PC-3 (cell line): ENCODE data around the gene MORF4L2. TPM values are rescaled to one million over a fixed set of nuclear protein-coding genes. Genes with fewer than 3 reads are reported as not detected.
A peak's percentile ranks its signal among the peaks of the same experiment; 100 is the strongest.
"Not testable (repeated sequence)": the region's sequence is repeated elsewhere in the genome, so short reads cannot be mapped to it uniquely, and the experiment has no call there.

Experiments used
- ATAC-seq: fragments of 200-7000 bp; cut with Tn5 transposase; 2 replicates; pipeline ENCODE4 v1.9.1; 2020; ENCODE audit warnings: mild to moderate bottlenecking, moderate library complexity
- BruUV-seq: library from RNA; stranded (reverse); fragments of 400-500 nt; replicated peaks from 2 replicates; lab custom pipeline; 2021; lab: Mats Ljungman, UMichigan
- CTCF ChIA-PET: fragments of 300-600 bp; sonication (Branson Sonifier 250); formaldehyde crosslinking; loops from one replicate; lab custom pipeline; 2022; ENCODE audit warnings: antibody characterized with exemption; lab: Charles Lee
- POLR2A ChIA-PET: fragments of 300-600 bp; sonication (Branson Sonifier 250); formaldehyde crosslinking; loops from one replicate; lab custom pipeline; 2022; ENCODE audit warnings: antibody characterized with exemption; ENCODE audit not compliant: unreplicated experiment; lab: Charles Lee
- DNase-seq: peaks from one replicate; pipeline ENCODE4 v3.0.0-alpha.2; 2015
- H2AFZ ChIP-seq: fragments of 300-600 bp; sonication (generic); 2 replicates; pipeline ENCODE4 v1.6.0; 2016; ENCODE audit warnings: antibody characterized with exemption, low read length
- H3F3A ChIP-seq: fragments of 300-600 bp; sonication (generic); one replicate; pipeline ENCODE4 v1.6.0; 2017; ENCODE audit warnings: antibody characterized with exemption, low read length, control low read depth, mild to moderate bottlenecking; ENCODE audit not compliant: unreplicated experiment
- H3K27ac ChIP-seq: fragments of 300-600 bp; sonication (generic); 2 replicates; pipeline ENCODE4 v1.5.1; 2016; ENCODE audit warnings: mild to moderate bottlenecking, low read length
- H3K27me3 ChIP-seq: fragments of 300-600 bp; sonication (generic); 2 replicates; pipeline ENCODE4 v1.6.1; 2016; ENCODE audit warnings: low read length, mixed read lengths
- H3K36me3 ChIP-seq: fragments of 300-600 bp; sonication (generic); 2 replicates; pipeline ENCODE4 v1.6.1; 2016; ENCODE audit warnings: low read depth, mixed run types, low read length, mixed read lengths
- H3K4me1 ChIP-seq: fragments of 300-600 bp; sonication (generic); 2 replicates; pipeline ENCODE4 v1.5.1; 2016; ENCODE audit warnings: low read length; ENCODE audit not compliant: insufficient read depth
- H3K4me2 ChIP-seq: fragments of 300-600 bp; sonication (generic); 2 replicates; pipeline ENCODE4 v1.6.0; 2016; ENCODE audit warnings: low read length
- H3K4me3 ChIP-seq: fragments of 300-600 bp; sonication (generic); 2 replicates; pipeline ENCODE4 v1.5.1; 2016; ENCODE audit warnings: mild to moderate bottlenecking, low read length, mixed read lengths
- H3K79me2 ChIP-seq: fragments of 300-600 bp; sonication (generic); 2 replicates; pipeline ENCODE4 v1.6.1; 2017; ENCODE audit warnings: low read length, mixed read lengths
- H3K9ac ChIP-seq: fragments of 300-600 bp; sonication (generic); 2 replicates; pipeline ENCODE4 v1.6.0; 2016; ENCODE audit warnings: mild to moderate bottlenecking, low read length
- H3K9me2 ChIP-seq: fragments of 300-600 bp; sonication (generic); replicated peaks from 2 replicates; pipeline ENCODE4 v1.6.1; 2016; ENCODE audit warnings: mixed run types, low read length, mixed read lengths
- H3K9me3 ChIP-seq: fragments of 300-600 bp; sonication (generic); 2 replicates; pipeline ENCODE4 v1.6.1; 2016; ENCODE audit warnings: low read length, mixed read lengths
- H4K20me1 ChIP-seq: fragments of 300-600 bp; sonication (generic); 2 replicates; pipeline ENCODE4 v1.6.1; 2016; ENCODE audit warnings: low read length, mixed read lengths
- EZH2 ChIP-seq: fragments of 300-600 bp; sonication (generic); IDR thresholded peaks from one replicate; pipeline ENCODE4 v1.6.1; 2017; ENCODE audit warnings: antibody characterized with exemption, mild to moderate bottlenecking, low read length; ENCODE audit not compliant: unreplicated experiment
- EZH2phosphoT487 ChIP-seq: fragments of 300-600 bp; sonication (generic); IDR thresholded peaks from 2 replicates; pipeline ENCODE4 v1.6.1; 2018; ENCODE audit warnings: mild to moderate bottlenecking, antibody characterized with exemption, low read length, borderline replicate concordance
- intact Hi-C: fragments of 100-400 bp; cut with micrococcal nuclease; formaldehyde crosslinking; loops from 2 replicates; pipeline ENCODE4 v1.9.0; 2023
- total RNA-seq: library from RNA; depleted of rRNA; stranded (reverse); fragments of >200 nt; gene quantifications from 2 replicates; pipeline ENCODE4 v1.2.3, GENCODE V29; 2014
- TF ChIP-seq, protein P1 (sequence below): fragments of 300-600 bp; sonication (generic); conservative IDR thresholded peaks from 2 replicates; pipeline ENCODE4 v1.5.1; 2017; ENCODE audit warnings: antibody characterized with exemption, low read depth, mild to moderate bottlenecking, low read length

MORF4L2 gene
- total RNA-seq, 1 experiment from 2014 or later: 349 TPM

DNA sequence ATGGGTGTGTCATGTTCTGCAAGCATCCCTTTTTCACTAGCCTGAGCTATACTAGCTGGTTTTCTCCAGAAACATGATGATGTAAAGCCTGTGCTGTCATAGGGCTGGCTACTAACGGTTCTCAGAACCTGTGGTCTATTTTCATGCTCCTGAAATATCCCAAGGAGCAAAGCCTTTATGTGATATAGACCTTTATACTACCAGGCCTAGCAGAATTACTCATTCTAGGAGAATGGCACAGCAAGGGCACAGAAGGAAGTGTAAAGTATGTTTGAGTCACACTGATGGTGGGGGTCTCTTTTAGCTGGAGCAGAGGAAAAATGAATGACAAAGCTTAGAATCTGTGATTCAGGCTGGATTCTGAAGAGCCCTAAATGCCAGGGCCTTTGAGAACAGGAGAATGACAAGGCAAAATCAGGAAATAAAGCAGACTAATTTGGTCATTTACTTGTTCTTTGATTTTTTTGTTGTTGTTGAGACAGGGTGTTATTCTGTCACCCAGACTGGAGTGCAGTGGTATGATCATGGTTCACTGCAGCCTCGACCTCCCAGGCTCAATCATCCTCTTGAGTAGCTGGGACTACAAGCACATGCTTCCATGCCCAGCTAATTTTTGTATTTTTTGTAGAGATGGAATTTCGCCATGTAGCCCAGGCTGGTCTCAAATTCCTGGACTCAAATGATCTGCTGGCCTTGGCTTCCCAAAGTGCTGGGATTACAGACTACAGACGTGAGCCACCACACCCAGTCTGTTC lies 45.9 kb downstream of the MORF4L2 start:
- CTCF ChIA-PET: no interaction called here

DNA sequence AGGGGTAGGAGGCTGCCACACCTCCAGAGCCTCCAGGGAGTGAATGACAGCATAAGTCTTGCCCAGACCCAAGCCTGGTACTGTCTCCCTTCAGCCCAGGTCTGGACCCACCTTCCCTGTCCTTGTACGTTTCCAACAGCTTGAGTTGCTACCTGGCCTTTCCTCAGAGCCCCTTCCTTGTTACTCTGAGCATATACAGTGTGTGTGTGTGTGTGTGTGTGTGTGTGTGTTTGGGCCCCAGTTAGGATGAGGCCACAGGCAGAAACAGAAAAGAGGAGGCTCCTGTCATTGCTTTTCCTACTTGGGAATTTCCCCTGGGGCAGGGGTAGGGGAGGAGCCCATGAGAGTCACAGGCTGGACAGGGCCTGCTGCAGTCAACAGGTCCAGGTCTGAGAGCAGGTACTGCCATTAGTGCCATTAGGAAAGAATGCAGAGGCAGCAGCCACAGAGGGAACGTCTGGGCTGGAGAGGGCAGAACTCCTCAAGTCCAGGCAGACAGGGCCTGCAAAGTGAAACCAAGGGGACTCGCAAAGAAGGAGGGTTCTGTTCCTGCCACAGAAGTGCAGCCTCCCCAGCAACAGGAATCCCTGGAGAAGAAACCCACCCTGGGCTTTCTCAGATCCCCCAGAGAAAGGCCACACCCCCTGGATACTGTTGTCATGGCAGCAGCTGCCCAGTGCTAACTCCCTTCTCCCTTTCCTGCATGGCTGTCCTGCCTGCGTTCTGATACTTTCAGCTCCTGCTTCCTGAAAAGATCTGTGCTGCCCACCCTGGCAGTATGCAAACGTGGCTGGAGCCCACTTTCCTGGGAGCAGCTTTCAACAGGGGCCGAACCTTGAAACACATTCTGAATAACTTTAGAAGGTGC lies 47.8 kb downstream of the MORF4L2 start:
- H2AFZ ChIP-seq, H3F3A ChIP-seq, H3K27me3 ChIP-seq, POLR2A ChIA-PET, H3K36me3 ChIP-seq, H3K9me2 ChIP-seq, H3K9me3 ChIP-seq, H4K20me1 ChIP-seq, H3K79me2 ChIP-seq: not testable (repeated sequence)
- TSS peak; percentile 69 for BruUV-seq
- peak; percentile 21 for ATAC-seq
- H3K4me1 ChIP-seq: peaks cover 60% of the 10 kb centered on the region
- intact Hi-C loops: loop anchor here (2.0 to 5.0 kb wide), 3 partner anchors 18 to 48 kb away; partner anchors contain the start of gene MORF4L2
- H3K27ac ChIP-seq: peak overlapping the region; percentile 91
- peak overlapping the region; percentile 72 for H3K4me2 ChIP-seq
- peak; percentile 6 for DNase-seq
- H3K4me3 ChIP-seq: peak overlapping the region; percentile 40; the same call in 1 of the 2 replicates
- peak overlapping the region; percentile 81 for H3K9ac ChIP-seq
- CTCF ChIA-PET: interaction anchor here (0.7 kb wide), 1 partner anchor 9 kb away, joined by 8 read pairs; no protein-coding TSS in a partner anchor

More for the DNA sequence above, 45.9 kb downstream of the MORF4L2 start:
- H3K36me3 ChIP-seq: no peaks in the 10 kb centered on the region
- no peaks in the 10 kb centered on the region for H3K27me3 ChIP-seq
- POLR2A ChIA-PET: no interaction called here
- H3K9me2 ChIP-seq: no peaks in the 10 kb centered on the region
- H3K79me2 ChIP-seq: no peaks in the 10 kb centered on the region
- H3K4me1 ChIP-seq: peaks cover 51% of the 10 kb centered on the region
- H2AFZ ChIP-seq: no peak overlapping the region
- 0 out of 2 replicates have a peak overlapping the region, but pooled peaks have one; percentile 12 for H3K4me2 ChIP-seq
- intact Hi-C loops: no loop called here
- DNase-seq: peak; percentile 60
- peak overlapping the region; percentile 75 for H3K27ac ChIP-seq
- no peaks in the 10 kb centered on the region for H4K20me1 ChIP-seq
- no peaks in the 10 kb centered on the region for H3K9me3 ChIP-seq
- peak; percentile 4 for ATAC-seq
- H3F3A ChIP-seq: no peaks in the 10 kb centered on the region
- no TSS peak for BruUV-seq
- no peak overlapping the region for H3K4me3 ChIP-seq
- 0 out of 2 replicates have a peak overlapping the region, but pooled peaks have one; percentile 30 for H3K9ac ChIP-seq
- TF ChIP-seq EZH2phosphoT487 (no peak), EZH2 (no peak)
- TF ChIP-seq, protein P1, sequence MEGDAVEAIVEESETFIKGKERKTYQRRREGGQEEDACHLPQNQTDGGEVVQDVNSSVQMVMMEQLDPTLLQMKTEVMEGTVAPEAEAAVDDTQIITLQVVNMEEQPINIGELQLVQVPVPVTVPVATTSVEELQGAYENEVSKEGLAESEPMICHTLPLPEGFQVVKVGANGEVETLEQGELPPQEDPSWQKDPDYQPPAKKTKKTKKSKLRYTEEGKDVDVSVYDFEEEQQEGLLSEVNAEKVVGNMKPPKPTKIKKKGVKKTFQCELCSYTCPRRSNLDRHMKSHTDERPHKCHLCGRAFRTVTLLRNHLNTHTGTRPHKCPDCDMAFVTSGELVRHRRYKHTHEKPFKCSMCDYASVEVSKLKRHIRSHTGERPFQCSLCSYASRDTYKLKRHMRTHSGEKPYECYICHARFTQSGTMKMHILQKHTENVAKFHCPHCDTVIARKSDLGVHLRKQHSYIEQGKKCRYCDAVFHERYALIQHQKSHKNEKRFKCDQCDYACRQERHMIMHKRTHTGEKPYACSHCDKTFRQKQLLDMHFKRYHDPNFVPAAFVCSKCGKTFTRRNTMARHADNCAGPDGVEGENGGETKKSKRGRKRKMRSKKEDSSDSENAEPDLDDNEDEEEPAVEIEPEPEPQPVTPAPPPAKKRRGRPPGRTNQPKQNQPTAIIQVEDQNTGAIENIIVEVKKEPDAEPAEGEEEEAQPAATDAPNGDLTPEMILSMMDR: no peak

DNA sequence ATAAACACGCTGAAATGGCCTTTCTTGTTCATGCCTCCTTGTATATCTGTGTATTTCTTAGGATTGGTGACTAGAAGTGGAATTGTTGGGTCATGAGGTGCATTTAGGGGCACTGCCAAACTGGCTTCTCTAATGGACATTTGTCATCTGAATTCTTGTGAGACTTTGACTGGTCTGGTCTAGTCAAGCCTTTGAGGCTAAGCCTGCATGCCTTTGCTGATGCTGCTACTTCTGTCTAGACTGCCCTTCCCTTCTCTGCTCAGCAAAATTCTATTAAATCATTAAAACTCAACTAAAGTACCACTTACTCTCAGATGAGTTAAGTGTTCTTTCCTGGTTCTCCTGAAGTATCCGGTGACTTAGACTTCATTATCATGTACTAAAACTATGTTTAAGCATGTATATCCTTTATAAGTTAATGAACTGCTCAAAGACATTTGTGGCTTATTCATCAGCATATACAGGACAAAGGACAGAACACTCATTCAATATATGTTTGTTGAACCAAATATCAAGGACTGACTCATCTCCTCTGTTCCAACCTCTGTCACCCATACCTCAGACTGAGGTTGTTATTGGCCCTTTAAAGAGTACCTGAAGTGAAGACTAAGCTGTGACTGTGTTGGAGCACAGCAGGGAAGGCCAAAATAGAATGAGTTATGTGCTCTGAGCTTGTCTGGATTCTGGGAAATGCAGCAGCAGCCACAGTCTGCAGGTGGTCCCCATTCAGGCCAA lies 48.7 kb downstream of the MORF4L2 start:
- intact Hi-C loops: loop anchor here (2.0 to 5.0 kb wide), 3 partner anchors 19 to 49 kb away; partner anchors contain the start of gene MORF4L2
- peaks cover 60% of the 10 kb centered on the region for H3K4me1 ChIP-seq
- no peaks in the 10 kb centered on the region for H4K20me1 ChIP-seq
- peak overlapping the region; percentile 0; the same call in 1 of the 2 replicates for H3K4me3 ChIP-seq
- H3K36me3 ChIP-seq: no peaks in the 10 kb centered on the region
- ATAC-seq (peak; percentile 91), DNase-seq (peak; percentile 89)
- no peaks in the 10 kb centered on the region for H3K9me2 ChIP-seq
- no peak for TF ChIP-seq EZH2
- H2AFZ ChIP-seq: no peak overlapping the region
- peak overlapping the region; percentile 91 for H3K27ac ChIP-seq
- H3K4me2 ChIP-seq: peak overlapping the region; percentile 72
- H3K79me2 ChIP-seq: no peaks in the 10 kb centered on the region
- H3K9me3 ChIP-seq: no peaks in the 10 kb centered on the region
- BruUV-seq: TSS peak; percentile 46
- ChIA-PET CTCF (interaction anchor here (0.7 kb wide), 1 partner anchor 8 kb away, joined by 8 read pairs; no protein-coding TSS in a partner anchor), POLR2A (no interaction called here)
- peak overlapping the region; percentile 81 for H3K9ac ChIP-seq
- no peaks in the 10 kb centered on the region for H3K27me3 ChIP-seq
- H3F3A ChIP-seq: no peaks in the 10 kb centered on the region
